HG02610 (cell line): ENCODE measurements around the gene MTARC1.

Experiments
- ATAC-seq: cut with Tn5 transposase; IDR thresholded peaks from one replicate; pipeline ENCODE4 v1.9.1; 2021; ENCODE audit warnings: mild to moderate bottlenecking, moderate library complexity; ENCODE audit not compliant: unreplicated experiment

MTARC1 gene

DNA sequence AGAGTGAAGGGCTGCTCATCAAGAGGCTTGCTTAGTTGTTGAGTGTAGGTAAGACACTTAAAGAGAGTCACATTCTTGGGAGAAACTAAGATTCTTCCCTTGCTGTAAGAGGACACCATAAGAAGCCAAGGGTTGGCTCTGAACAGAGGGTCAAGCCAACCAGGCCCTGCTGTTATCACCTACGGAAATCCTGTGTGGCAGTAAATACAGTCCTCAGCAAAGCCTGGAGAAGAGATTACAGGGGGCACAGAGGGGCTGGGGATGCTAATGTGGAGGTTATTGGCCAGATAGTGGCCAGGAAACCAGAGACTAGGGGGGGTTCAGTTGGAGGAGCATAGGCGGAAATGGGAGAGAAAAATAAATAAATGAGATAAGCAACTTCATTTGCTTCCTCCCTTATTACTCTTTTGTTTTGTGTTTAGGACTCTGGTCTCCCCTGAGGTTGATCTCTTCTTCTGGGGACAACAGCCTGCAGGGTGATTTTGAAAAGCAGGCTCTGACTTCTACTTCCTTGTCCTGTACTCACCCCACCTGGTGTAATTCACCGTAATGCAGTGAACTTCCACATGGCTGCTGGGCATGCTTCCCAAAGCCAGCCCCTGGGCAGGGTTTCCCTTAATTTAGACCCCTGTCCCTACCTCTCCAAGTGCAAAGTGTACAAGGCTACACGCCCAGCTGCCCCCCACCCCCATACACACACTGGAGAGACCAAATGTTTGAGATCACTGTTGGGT is 40.9 kb downstream of the MTARC1 start:
- ATAC-seq: no peak

GRCh38 chr1:220828179-220828490 is 41.4 kb downstream of the MTARC1 start:
- ATAC-seq: no peak

DNA sequence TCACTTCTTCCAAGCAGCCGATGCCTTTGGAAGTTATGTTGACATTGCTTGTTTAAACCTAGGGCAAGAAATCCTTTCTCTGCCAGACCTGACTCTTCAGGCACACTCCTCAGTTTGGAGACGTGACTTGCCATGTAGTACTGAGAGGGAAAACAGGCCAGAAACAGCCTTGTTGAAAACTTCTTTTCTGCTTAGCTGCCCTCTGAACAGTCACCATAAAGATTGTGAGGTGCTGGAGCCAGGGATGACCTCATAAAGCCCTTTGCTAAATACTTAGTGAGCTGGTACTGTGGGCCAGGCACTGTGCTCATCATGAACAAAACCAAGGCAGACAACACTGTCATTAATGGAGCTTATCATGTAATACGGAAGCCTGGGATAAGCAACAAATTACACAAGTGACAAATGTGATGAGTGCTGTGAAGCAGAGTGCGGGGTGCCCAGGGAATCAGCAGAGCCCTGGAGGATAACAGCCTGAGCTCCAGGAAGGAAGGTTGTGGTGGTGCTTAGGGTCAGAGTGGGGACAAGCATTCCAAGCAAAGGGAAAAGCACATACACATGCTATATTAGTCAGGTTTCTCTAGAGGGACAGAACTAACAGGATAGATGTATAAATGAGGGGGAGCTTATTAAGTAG is 42.4 kb downstream of the MTARC1 start:
- ATAC-seq: no peak

DNA sequence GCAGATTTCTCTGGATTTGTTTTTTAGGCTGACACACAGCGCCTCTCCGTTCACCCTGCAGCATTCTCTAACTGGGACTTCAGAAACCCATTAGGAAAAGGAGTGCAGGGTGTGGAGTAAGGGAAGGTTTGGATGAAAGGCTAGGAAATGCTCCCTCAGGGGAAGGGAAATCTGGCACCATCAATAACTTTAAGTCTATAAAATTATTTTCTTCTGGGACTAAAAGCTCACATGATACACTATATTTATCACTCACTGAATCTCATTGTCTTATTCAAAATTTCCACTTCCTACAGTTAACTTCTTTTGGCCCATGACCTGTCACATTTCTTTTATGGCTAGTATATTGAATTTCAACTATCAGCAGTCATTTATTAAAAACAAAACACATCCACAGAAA is 46.7 kb downstream of the MTARC1 start:
- ATAC-seq: no peak

DNA sequence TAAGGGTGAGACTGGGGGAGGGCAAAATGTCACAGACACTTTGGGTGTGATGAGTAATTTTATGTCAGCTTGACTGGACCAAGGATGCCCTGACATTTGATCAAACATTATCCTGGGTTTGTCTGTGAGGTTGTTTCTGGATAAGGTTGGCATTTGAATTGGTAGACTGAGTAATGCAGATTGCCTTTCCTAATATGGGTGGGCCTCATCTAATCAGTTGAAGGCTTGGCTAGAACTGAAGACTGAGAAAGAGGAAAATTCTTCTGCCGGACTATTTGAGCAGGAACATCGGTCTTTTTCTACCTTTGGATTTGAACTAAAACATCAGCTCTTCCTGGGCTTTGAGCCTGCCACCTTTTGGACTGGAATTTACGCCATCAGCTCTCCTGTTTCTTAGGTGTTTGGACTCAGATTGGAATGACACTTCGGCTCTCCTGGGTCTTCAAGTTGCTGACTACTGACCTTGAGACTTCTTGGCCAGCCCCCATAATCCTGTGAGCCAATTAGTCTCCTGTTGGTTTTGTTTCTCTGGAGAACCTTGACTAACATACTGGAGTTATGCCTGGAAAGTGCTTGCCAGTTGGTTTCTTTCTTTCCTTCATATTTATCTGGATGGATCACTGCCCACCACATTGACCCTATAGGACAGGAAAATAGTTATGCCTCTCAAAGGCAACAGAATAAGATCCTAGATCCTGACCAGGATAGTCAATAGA is 47.6 kb downstream of the MTARC1 start:
- no peak for ATAC-seq
